ENCODE measurements around the gene METTL17. TPM values are rescaled to one million over a fixed set of nuclear protein-coding genes. Genes with fewer than 3 reads are reported as not detected.

The METTL17 gene
- total and polyA plus RNA-seq, 2 of the 8 experiments (the other 6 are each of a cell fraction or from before 2014, with no cell fraction given), result 73.8 to 138 TPM

GRCh38 chr14:20956376-20956976 lies 33.3 kb upstream of the METTL17 start:
- no peak overlapping the region for H3K18ac ChIP-seq (ENCODE audit: extremely low read depth, low read length)
- no peak overlapping the region for H2BK12ac ChIP-seq (ENCODE audit: low read depth, low read length)
- H3K79me1 ChIP-seq (ENCODE audit: low read depth, low read length), result no peaks in the 10 kb centered on the region
- H4K8ac ChIP-seq (ENCODE audit: extremely low read depth, insufficient read depth, low read length), result no peak overlapping the region
- H3K4me2 ChIP-seq (ENCODE audit: insufficient read depth in 1 of 2, low read depth in 2 of 2, low read length in 2 of 2), result no peak overlapping the region
- no peak overlapping the region for H3K56ac ChIP-seq (replicated peaks; ENCODE audit: insufficient read length, low read depth, low read length)
- no peak overlapping the region for H2BK20ac ChIP-seq (ENCODE audit: low read length)
- TF ChIP-seq NANOG (IDR thresholded peaks at IDR 0.05; ENCODE audit: insufficient read depth, low read depth, low read length, poor library complexity, severe bottlenecking), result no peak
- no peak for TF ChIP-seq POLR2AphosphoS5 (IDR thresholded peaks at IDR 0.05; ENCODE audit: low read depth, low read length)
- TF ChIP-seq POLR2A (IDR thresholded peaks at IDR 0.05; ENCODE audit: control extremely low read depth in 1 of 2, low read depth in 2 of 2, low read length in 2 of 2), result no peak
- TF ChIP-seq POU5F1 (IDR thresholded peaks at IDR 0.05; ENCODE audit: low read depth, low read length), result no peak
- no peak for TF ChIP-seq CREB1 (IDR thresholded peaks at IDR 0.05)
- TF ChIP-seq GTF2F1 (IDR thresholded peaks at IDR 0.05; ENCODE audit: borderline replicate concordance, low read depth, low read length), result no peak
- H3K4ac ChIP-seq (replicated peaks; ENCODE audit: insufficient read length, low read depth, low read length), result no peak overlapping the region
- H4K20me1 ChIP-seq (replicated peaks in 1 of 2; ENCODE audit: control insufficient read depth in 1 of 2, insufficient read depth in 2 of 2, low read length in 2 of 2), result no peaks in the 10 kb centered on the region
- no peak overlapping the region for H3K14ac ChIP-seq (ENCODE audit: insufficient read length)
- no peak overlapping the region for H2BK120ac ChIP-seq (replicated peaks; ENCODE audit: low read depth, low read length)
- no peak overlapping the region for H2BK5ac ChIP-seq (ENCODE audit: low read depth, low read length)
- POLR2A ChIA-PET (ENCODE audit: partially characterized antibody), result interaction anchor here (1.3 kb wide), 1 partner anchor 14 kb away, joined by 4 read pairs; no protein-coding TSS in a partner anchor
- H3K23me2 ChIP-seq (ENCODE audit: low read depth, low read length), result no peaks in the 10 kb centered on the region
- H2AFZ ChIP-seq (ENCODE audit: low read length), result no peak overlapping the region
- CTCF ChIA-PET (ENCODE audit: partially characterized antibody), result interaction anchor here (0.8 to 1.0 kb wide), 2 partner anchors 14 to 88 kb away, joined by 3 read pairs; no protein-coding TSS in a partner anchor
- no peak overlapping the region for H3K23ac ChIP-seq (ENCODE audit: insufficient read length)
- H2AK5ac ChIP-seq (ENCODE audit: low read depth, low read length), result no peak overlapping the region
- no peaks in the 10 kb centered on the region for H3K27me3 ChIP-seq (replicated peaks in 1 of 4; ENCODE audit: control insufficient read depth in 3 of 4, extremely low read depth in 1 of 4, insufficient read depth in 3 of 4, low read length in 3 of 4)
- no peak overlapping the region for H4K91ac ChIP-seq (replicated peaks; ENCODE audit: insufficient read length, low read length)
- H4K5ac ChIP-seq (ENCODE audit: insufficient read length, low read depth, low read length), result no peak overlapping the region
- no peaks in the 10 kb centered on the region for H3K9me3 ChIP-seq (ENCODE audit: insufficient read depth in 2 of 2, low read depth in 1 of 2, low read length in 1 of 2)
- H3K4me3 ChIP-seq (ENCODE audit: extremely low read depth in 1 of 4, insufficient read depth in 2 of 4, low read depth in 3 of 4, low read length in 4 of 4), result no peak overlapping the region
- no peaks in the 10 kb centered on the region for H3K4me1 ChIP-seq (replicated peaks in 1 of 4; ENCODE audit: control insufficient read depth in 3 of 4, insufficient read depth in 4 of 4, low read length in 3 of 4)
- H2BK15ac ChIP-seq (ENCODE audit: low read length), result 0 out of 2 replicates have a peak overlapping the region, but pooled peaks have one; percentile 2
- H3K79me2 ChIP-seq (ENCODE audit: control insufficient read depth in 1 of 2, insufficient read depth in 2 of 2, low read length in 2 of 2), result no peaks in the 10 kb centered on the region
- no peak overlapping the region for H3K27ac ChIP-seq (ENCODE audit: low read depth, low read length)
- 92% methylated on average over 11 of the region's 11 CpGs; no CpG with 5 or more reads in 1 of the 2 experiments for WGBS, 2 experiments (ENCODE audit: extremely low coverage in 1 of 2, insufficient coverage in 1 of 2, insufficient read length in 1 of 2, insufficient replicate concordance in 2 of 2, low coverage in 1 of 2, low lambda C conversion rate in 2 of 2, missing lambda C conversion rate in 1 of 2)
- H3K36me3 ChIP-seq (ENCODE audit: control insufficient read depth in 2 of 4, insufficient read depth in 4 of 4, low read length in 3 of 4), result no peaks in the 10 kb centered on the region
- DNase-seq (ENCODE audit: low read depth in 1 of 2, low spot score in 2 of 2) (no peak), FAIRE-seq (no peak)
- no peak overlapping the region for H3K9ac ChIP-seq (replicated peaks in 1 of 4; ENCODE audit: extremely low read depth in 1 of 4, low read depth in 3 of 4, low read length in 3 of 4)
